SH-SY5Y (cell line): ENCODE data around the gene MPV17L2.

ENCODE experiments used
- GATA2 ChIP-seq: IDR thresholded peaks from 2 replicates; pipeline ENCODE4 v1.6.1; 2011; ENCODE audit warnings: mild to moderate bottlenecking, low read depth, low read length
- GATA3 ChIP-seq: IDR thresholded peaks from 2 replicates; pipeline ENCODE4 v1.6.1; 2011; ENCODE audit warnings: low read depth, mild to moderate bottlenecking, low read length, moderate library complexity

DNA sequence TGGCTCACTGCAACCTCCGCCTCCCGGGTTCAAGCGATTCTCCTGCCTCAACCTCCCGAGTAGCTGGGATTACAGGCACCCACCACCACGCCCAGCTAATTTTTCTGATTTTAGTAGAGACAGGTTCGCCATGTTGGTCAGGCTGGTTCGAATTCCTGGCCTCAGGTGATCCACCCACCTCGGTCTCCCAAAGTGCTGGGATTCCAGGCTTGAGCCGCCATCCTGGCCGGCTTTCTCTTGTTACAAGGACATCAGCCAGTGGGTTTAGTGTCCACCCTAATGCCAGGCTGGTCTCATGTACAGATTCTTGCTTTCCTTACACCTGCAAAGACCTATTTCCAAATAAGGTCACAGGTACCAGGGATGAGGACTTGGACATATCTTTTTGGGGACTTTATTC is 33.2 kb upstream of the MPV17L2 start:
- TF ChIP-seq GATA2 = no peak
- TF ChIP-seq GATA3 = no peak
